ENCODE results near the gene ITPA.
"Not testable (repeated sequence)": the region's sequence is repeated elsewhere in the genome, so short reads cannot be mapped to it uniquely, and the experiment has no call there.

- TF ChIP-seq CTCF (IDR thresholded peaks at IDR 0.05); EZH2 (IDR thresholded peaks at IDR 0.05; ENCODE audit: borderline replicate concordance, insufficient read depth, low read depth, low read length, poor library complexity, severe bottlenecking): not testable (repeated sequence)
Observed at GRCh38 chr20:3215359-3215917, 6.1 kb downstream of the ITPA start.

Measured in B cell (primary cell).